Progenitor cell of endocrine pancreas (in vitro differentiated cells): ENCODE measurements around the gene CERS6. TPM values are rescaled to one million over a fixed set of nuclear protein-coding genes. Genes with fewer than 3 reads are reported as not detected.

Source experiments
- DNase-seq: peaks from one replicate; pipeline ENCODE4 v3.0.0; 2021; ENCODE audit warnings: low spot score; ENCODE audit not compliant: unreplicated experiment
- H3K27ac Mint-ChIP-seq: 2 replicates; pipeline ENCODE4 v1.8.0; 2021; ENCODE audit warnings: mild to moderate bottlenecking, moderate library complexity, mixed read lengths
- H3K27me3 Mint-ChIP-seq: 2 replicates; pipeline ENCODE4 v1.8.0; 2021; ENCODE audit warnings: mixed read lengths
- H3K36me3 Mint-ChIP-seq: 2 replicates; pipeline ENCODE4 v1.8.0; 2022; ENCODE audit warnings: mixed read lengths; ENCODE audit not compliant: insufficient read depth
- H3K4me1 Mint-ChIP-seq: 2 replicates; pipeline ENCODE4 v1.8.0; 2021; ENCODE audit warnings: low read depth, mixed read lengths
- H3K4me3 Mint-ChIP-seq: 2 replicates; pipeline ENCODE4 v1.8.0; 2021; ENCODE audit warnings: low read depth, mild to moderate bottlenecking, moderate library complexity, mixed read lengths
- H3K9me3 Mint-ChIP-seq: 2 replicates; pipeline ENCODE4 v1.8.0; 2021; ENCODE audit warnings: low read depth, mixed read lengths
- CTCF ChIP-seq: fragments of 200-600 bp; sonication (generic); IDR thresholded peaks from one replicate; pipeline ENCODE4 v1.5.0; 2021; ENCODE audit warnings: antibody characterized with exemption, mild to moderate bottlenecking; ENCODE audit not compliant: unreplicated experiment
- total RNA-seq: library from RNA; stranded (reverse); gene quantifications from 2 replicates; pipeline ENCODE4 v1.2.1, GENCODE V29; 2021

CERS6 gene
- total RNA-seq, 1 donor from 2014 or later = 32.5 TPM

- Mint-ChIP-seq H3K27me3 (no peaks in the 10 kb centered on the region), H3K4me1 (peaks cover 61% of the 10 kb centered on the region), H3K9me3 (no peaks in the 10 kb centered on the region), H3K36me3 (no peaks in the 10 kb centered on the region), H3K4me3 (no peak overlapping the region), H3K27ac (no peak overlapping the region)
- no peak for DNase-seq
- no peak for TF ChIP-seq CTCF
Observed at GRCh38 chr2:168810235-168810634, 354.2 kb downstream of the CERS6 start.

GRCh38 chr2:168811696-168812095 is 355.6 kb downstream of the CERS6 start:
- Mint-ChIP-seq H3K27me3 (no peaks in the 10 kb centered on the region), H3K36me3 (no peaks in the 10 kb centered on the region), H3K4me1 (peaks cover 64% of the 10 kb centered on the region), H3K9me3 (no peaks in the 10 kb centered on the region), H3K4me3 (no peak overlapping the region), H3K27ac (no peak overlapping the region)
- no peak for DNase-seq
- TF ChIP-seq CTCF = no peak

GRCh38 chr2:168814046-168814445 is 358.0 kb downstream of the CERS6 start:
- Mint-ChIP-seq H3K4me3 (no peak overlapping the region), H3K9me3 (no peaks in the 10 kb centered on the region), H3K4me1 (peaks cover 56% of the 10 kb centered on the region), H3K36me3 (no peaks in the 10 kb centered on the region), H3K27me3 (no peaks in the 10 kb centered on the region), H3K27ac (peak overlapping the region; percentile 54)
- no peak for TF ChIP-seq CTCF
- DNase-seq = no peak

- H3K27me3 Mint-ChIP-seq = no peaks in the 10 kb centered on the region
- H3K36me3 Mint-ChIP-seq = no peaks in the 10 kb centered on the region
- no peak for TF ChIP-seq CTCF
- H3K4me1 Mint-ChIP-seq = peaks cover 55% of the 10 kb centered on the region
- peak overlapping the region; percentile 83 for H3K27ac Mint-ChIP-seq
- no peak overlapping the region for H3K4me3 Mint-ChIP-seq
- no peaks in the 10 kb centered on the region for H3K9me3 Mint-ChIP-seq
- DNase-seq = no peak
Observed at GRCh38 chr2:168814939-168815907, 359.2 kb downstream of the CERS6 start.

GRCh38 chr2:168816369-168816768 is 360.3 kb downstream of the CERS6 start:
- Mint-ChIP-seq H3K9me3 (no peaks in the 10 kb centered on the region), H3K4me1 (peaks cover 53% of the 10 kb centered on the region), H3K27me3 (no peaks in the 10 kb centered on the region), H3K27ac (peak overlapping the region; percentile 91), H3K4me3 (no peak overlapping the region), H3K36me3 (no peaks in the 10 kb centered on the region)
- DNase-seq = no peak
- TF ChIP-seq CTCF = no peak
